Right ventricle myocardium inferior (tissue), 1 donor: ENCODE results near the gene TRPM1. TPM values are rescaled to one million over a fixed set of nuclear protein-coding genes. Genes with fewer than 3 reads are reported as not detected.

Experiments
- ATAC-seq: fragments of 200-7000 bp; cut with Tn5 transposase; one replicate; pipeline ENCODE4 v1.9.1; 2020; ENCODE audit warnings: mild to moderate bottlenecking, moderate library complexity
- DNase-seq: peaks from one replicate; pipeline ENCODE4 v3.0.0; 2021; ENCODE audit errors: missing footprints
- intact Hi-C: fragments of 100-400 bp; cut with DNase I; formaldehyde crosslinking; loops from one replicate; pipeline ENCODE4 v1.11.0; 2022
- total RNA-seq: library from RNA; stranded (reverse); fragmentation: NEBNext Ultra II Directional; extraction: Animal tissue kit (Norgen Biotek cat#: 25700); gene quantifications from one replicate; pipeline ENCODE4 v1.2.1, GENCODE V29; 2021
- donor health status: DM: no; HTN: yes; CAD: no; lungs with severe emphysema.

The TRPM1 gene
- total RNA-seq, 1 donor from 2014 or later, result not detected

GRCh38 chr15:31065824-31066223, 35.7 kb downstream of the TRPM1 start:
- no peak for DNase-seq
- intact Hi-C loops, result no loop called here
- no peak for ATAC-seq

GRCh38 chr15:31062911-31063310, 38.6 kb downstream of the TRPM1 start:
- DNase-seq, result no peak
- ATAC-seq, result no peak
- intact Hi-C loops, result loop anchor here (2.0 to 5.0 kb wide), 2 partner anchors 30 to 71 kb away; partner anchors contain the start of gene MTMR10

- intact Hi-C loops, result loop anchor here (2.0 to 5.0 kb wide), 2 partner anchors 30 to 70 kb away; partner anchors contain the start of gene MTMR10
- ATAC-seq (no peak), DNase-seq (no peak)
Measured at GRCh38 chr15:31062310-31062847, 39.1 kb downstream of the TRPM1 start.

GRCh38 chr15:31060429-31061140, 40.9 kb downstream of the TRPM1 start:
- intact Hi-C loops, result loop anchor here (5.0 kb wide), 1 partner anchor 68 kb away; the partner anchor contains the start of gene MTMR10
- no peak for ATAC-seq
- no peak for DNase-seq

- DNase-seq (no peak), ATAC-seq (no peak)
- intact Hi-C loops, result no loop called here
Measured at GRCh38 chr15:31058236-31058962, 43.1 kb downstream of the TRPM1 start.

GRCh38 chr15:31051496-31052080, 49.9 kb downstream of the TRPM1 start:
- ATAC-seq, result no peak
- intact Hi-C loops, result no loop called here
- DNase-seq, result no peak

GRCh38 chr15:31050953-31051352, 50.6 kb downstream of the TRPM1 start:
- DNase-seq (no peak), ATAC-seq (no peak)
- intact Hi-C loops, result no loop called here

GRCh38 chr15:31049682-31050615, 51.6 kb downstream of the TRPM1 start:
- DNase-seq (peak; percentile 9), ATAC-seq (no peak)
- intact Hi-C loops, result no loop called here

- intact Hi-C loops, result no loop called here
- ATAC-seq, result no peak
- peak; percentile 8 for DNase-seq
Measured at GRCh38 chr15:31049111-31049510, 52.4 kb downstream of the TRPM1 start.

GRCh38 chr15:31047437-31047836, 54.1 kb downstream of the TRPM1 start:
- no peak for ATAC-seq
- peak; percentile 22 for DNase-seq

GRCh38 chr15:31046759-31047359, 54.7 kb downstream of the TRPM1 start:
- DNase-seq, result peak; percentile 41
- ATAC-seq, result peak; percentile 91

More at GRCh38 chr15:31047437-31047836, 54.1 kb downstream of the TRPM1 start:
- intact Hi-C loops, result no loop called here

GRCh38 chr15:31045606-31046005, 55.9 kb downstream of the TRPM1 start:
- intact Hi-C loops, result no loop called here
- ATAC-seq, result no peak
- DNase-seq, result no peak

More at GRCh38 chr15:31046759-31047359, 54.7 kb downstream of the TRPM1 start:
- intact Hi-C loops, result no loop called here

- ATAC-seq, result no peak
- intact Hi-C loops, result no loop called here
- DNase-seq, result no peak
Measured at GRCh38 chr15:31042751-31043150, 58.8 kb downstream of the TRPM1 start.

- intact Hi-C loops, result no loop called here
- DNase-seq, result no peak
- no peak for ATAC-seq
Measured at GRCh38 chr15:31041610-31042009, 59.9 kb downstream of the TRPM1 start.

- intact Hi-C loops, result no loop called here
- DNase-seq, result no peak
- no peak for ATAC-seq
Measured at GRCh38 chr15:31040611-31041010, 60.9 kb downstream of the TRPM1 start.

GRCh38 chr15:31039961-31040360, 61.6 kb downstream of the TRPM1 start:
- no peak for ATAC-seq
- intact Hi-C loops, result loop anchor here (10.0 kb wide), 1 partner anchor 55 kb away; no protein-coding TSS in a partner anchor
- DNase-seq, result no peak

- DNase-seq (no peak), ATAC-seq (no peak)
- intact Hi-C loops, result loop anchor here (10.0 kb wide), 1 partner anchor 57 kb away; no protein-coding TSS in a partner anchor
Measured at GRCh38 chr15:31037731-31038477, 63.6 kb downstream of the TRPM1 start.
